GM21390 (cell line): ENCODE measurements around the gene CEP152.

Experiments used
- ATAC-seq: cut with Tn5 transposase; IDR thresholded peaks from one replicate; pipeline ENCODE4 v1.9.1; 2021; ENCODE audit not compliant: unreplicated experiment

The CEP152 gene

GRCh38 chr15:48712546-48712945 lies 98.3 kb downstream of the CEP152 start:
- no peak for ATAC-seq

DNA sequence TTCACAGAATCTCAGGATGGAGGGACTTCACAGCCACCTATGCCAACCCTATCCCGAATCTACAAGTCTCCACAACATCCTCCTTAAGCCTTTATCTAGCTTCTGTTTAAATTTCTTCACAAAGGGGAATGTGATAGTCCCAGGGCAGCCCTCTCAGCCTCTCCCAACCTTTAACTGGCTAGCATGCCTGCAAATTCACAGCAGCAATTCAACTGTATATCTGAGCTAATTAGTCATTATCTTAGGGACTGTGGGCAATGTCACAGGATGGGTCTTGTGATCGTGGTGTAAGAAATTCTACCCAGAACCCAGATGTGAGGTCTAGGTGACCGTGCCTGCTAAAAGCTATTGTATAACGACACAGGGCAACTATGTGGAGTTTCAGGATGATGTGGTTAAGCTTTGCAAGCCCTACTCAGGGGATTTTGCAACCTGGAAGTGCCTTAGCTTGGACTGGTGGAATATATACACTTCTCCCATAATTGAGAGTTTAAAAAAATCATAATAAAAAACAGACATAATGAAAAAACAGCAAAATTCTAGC lies 99.8 kb downstream of the CEP152 start:
- no peak for ATAC-seq

- no peak for ATAC-seq
Measured at GRCh38 chr15:48708641-48709040, 102.2 kb downstream of the CEP152 start.

GRCh38 chr15:48705381-48705780 lies 105.5 kb downstream of the CEP152 start:
- ATAC-seq: no peak

GRCh38 chr15:48703544-48703943 lies 107.3 kb downstream of the CEP152 start:
- ATAC-seq: no peak

- no peak for ATAC-seq
Measured at GRCh38 chr15:48702569-48703236, 108.2 kb downstream of the CEP152 start.

- ATAC-seq: no peak
Measured at GRCh38 chr15:48696627-48697312, 114.1 kb downstream of the CEP152 start.

- ATAC-seq: no peak
Measured at GRCh38 chr15:48695827-48696573, 114.9 kb downstream of the CEP152 start.

DNA sequence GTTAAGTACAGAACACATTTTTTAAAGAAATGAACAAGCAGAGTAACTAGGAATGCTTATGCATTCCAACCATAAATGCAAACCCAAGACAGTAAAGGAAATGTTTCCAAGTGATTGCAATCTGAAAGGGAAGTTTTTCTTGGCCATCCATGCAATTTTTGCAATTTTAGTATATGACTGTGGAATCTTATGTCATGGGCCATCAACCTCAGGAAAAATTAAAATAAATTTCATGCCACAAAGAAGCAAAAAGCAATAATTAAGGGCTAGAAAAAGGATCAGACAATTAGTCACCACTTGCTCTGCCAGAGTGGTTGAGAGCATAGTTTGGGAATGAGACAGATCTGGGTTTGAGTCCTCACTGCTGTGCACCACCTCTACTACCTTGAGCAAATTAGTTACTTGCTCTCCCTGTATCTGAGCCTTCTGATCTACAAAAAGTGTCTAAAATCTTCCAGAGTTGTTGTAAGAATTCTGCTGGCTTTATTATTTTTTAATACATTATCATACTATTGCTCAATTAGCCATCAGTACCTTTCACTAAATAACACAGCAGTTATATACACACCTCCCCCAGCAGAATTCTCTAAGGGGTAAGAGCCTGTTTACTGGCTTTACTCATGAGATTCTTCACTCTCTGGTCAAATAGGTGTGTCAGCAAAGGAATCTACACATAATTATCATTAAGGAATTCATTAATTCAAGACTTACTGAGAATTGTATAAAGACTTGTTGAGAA lies 115.6 kb downstream of the CEP152 start:
- ATAC-seq: no peak

GRCh38 chr15:48693484-48693883 lies 117.4 kb downstream of the CEP152 start:
- no peak for ATAC-seq

- ATAC-seq: no peak
Measured at GRCh38 chr15:48688493-48688892, 122.4 kb downstream of the CEP152 start.
